NCI-H1930 (cell line): ENCODE results near the gene ADAM15.

Experiments
- DNase-seq, 2 experiments: peaks; one replicate each; lab custom pipeline; 2025; lab: John Stamatoyannopoulos, UW

ADAM15 gene

GRCh38 chr1:155050560-155051341, at the start of gene ADAM15:
Gene ADAM15, plus strand, starts transcription at chr1:155051316. Its CDS starts 71 bp downstream, at chr1:155051387.
- peak; percentile 77 to 86 for DNase-seq

GRCh38 chr1:155001425-155001674, 49.8 kb upstream of the ADAM15 start:
- DNase-seq = no peak

GRCh38 chr1:155001675-155002463, 49.2 kb upstream of the ADAM15 start:
- peak; percentile 98 for DNase-seq

GRCh38 chr1:155002464-155003226, 48.5 kb upstream of the ADAM15 start, which contains the start of gene ZBTB7B:
Gene ZBTB7B, plus strand, starts transcription at chr1:155002802. Its CDS starts 11,859 bp downstream, at chr1:155014661.
- no peak for DNase-seq

- no peak for DNase-seq
Observed at GRCh38 chr1:155003227-155003765, 47.8 kb upstream of the ADAM15 start.

- no peak for DNase-seq
Observed at GRCh38 chr1:155003766-155004351, 47.3 kb upstream of the ADAM15 start.

GRCh38 chr1:155004352-155005075, 46.6 kb upstream of the ADAM15 start:
- peak in 1 of 2 experiments; percentile 31 for DNase-seq

- no peak for DNase-seq
Observed at GRCh38 chr1:155005076-155006011, 45.8 kb upstream of the ADAM15 start.

GRCh38 chr1:155006601-155007101, 44.5 kb upstream of the ADAM15 start:
- DNase-seq = no peak

GRCh38 chr1:155007251-155007828, 43.8 kb upstream of the ADAM15 start:
- no peak for DNase-seq

- no peak for DNase-seq
Observed at GRCh38 chr1:155008015-155008941, 42.8 kb upstream of the ADAM15 start.

- DNase-seq = no peak
Observed at GRCh38 chr1:155009221-155009711, 41.9 kb upstream of the ADAM15 start.

- DNase-seq = no peak
Observed at GRCh38 chr1:155009742-155010141, 41.4 kb upstream of the ADAM15 start.

GRCh38 chr1:155010211-155010918, 40.8 kb upstream of the ADAM15 start:
- DNase-seq = no peak

GRCh38 chr1:155011004-155011416, 40.1 kb upstream of the ADAM15 start:
- no peak for DNase-seq

- DNase-seq = no peak
Observed at GRCh38 chr1:155011437-155012025, 39.6 kb upstream of the ADAM15 start.

- no peak for DNase-seq
Observed at GRCh38 chr1:155012026-155012546, 39.0 kb upstream of the ADAM15 start.
